HG03280 (cell line): ENCODE measurements around the gene RALB.
A peak's percentile ranks its signal among the peaks of the same experiment; 100 is the strongest.

Source experiments
- ATAC-seq: cut with Tn5 transposase; IDR thresholded peaks from one replicate; pipeline ENCODE4 v1.9.1; 2021; ENCODE audit warnings: mild to moderate bottlenecking, moderate library complexity; ENCODE audit not compliant: unreplicated experiment

Gene RALB, protein sequence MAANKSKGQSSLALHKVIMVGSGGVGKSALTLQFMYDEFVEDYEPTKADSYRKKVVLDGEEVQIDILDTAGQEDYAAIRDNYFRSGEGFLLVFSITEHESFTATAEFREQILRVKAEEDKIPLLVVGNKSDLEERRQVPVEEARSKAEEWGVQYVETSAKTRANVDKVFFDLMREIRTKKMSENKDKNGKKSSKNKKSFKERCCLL

GRCh38 chr2:120252225-120253020 lies at the start of gene RALB:
Gene RALB (plus strand): TSS chr2:120252852. CDS start chr2:120278665, 25,813 bp downstream.
- peak; percentile 95 for ATAC-seq

- no peak for ATAC-seq
Measured at GRCh38 chr2:120203251-120204021, 49.2 kb upstream of the RALB start.

- ATAC-seq, result no peak
Measured at GRCh38 chr2:120204022-120204405, 48.6 kb upstream of the RALB start.

- ATAC-seq, result no peak
Measured at GRCh38 chr2:120204417-120204816, 48.2 kb upstream of the RALB start.

DNA sequence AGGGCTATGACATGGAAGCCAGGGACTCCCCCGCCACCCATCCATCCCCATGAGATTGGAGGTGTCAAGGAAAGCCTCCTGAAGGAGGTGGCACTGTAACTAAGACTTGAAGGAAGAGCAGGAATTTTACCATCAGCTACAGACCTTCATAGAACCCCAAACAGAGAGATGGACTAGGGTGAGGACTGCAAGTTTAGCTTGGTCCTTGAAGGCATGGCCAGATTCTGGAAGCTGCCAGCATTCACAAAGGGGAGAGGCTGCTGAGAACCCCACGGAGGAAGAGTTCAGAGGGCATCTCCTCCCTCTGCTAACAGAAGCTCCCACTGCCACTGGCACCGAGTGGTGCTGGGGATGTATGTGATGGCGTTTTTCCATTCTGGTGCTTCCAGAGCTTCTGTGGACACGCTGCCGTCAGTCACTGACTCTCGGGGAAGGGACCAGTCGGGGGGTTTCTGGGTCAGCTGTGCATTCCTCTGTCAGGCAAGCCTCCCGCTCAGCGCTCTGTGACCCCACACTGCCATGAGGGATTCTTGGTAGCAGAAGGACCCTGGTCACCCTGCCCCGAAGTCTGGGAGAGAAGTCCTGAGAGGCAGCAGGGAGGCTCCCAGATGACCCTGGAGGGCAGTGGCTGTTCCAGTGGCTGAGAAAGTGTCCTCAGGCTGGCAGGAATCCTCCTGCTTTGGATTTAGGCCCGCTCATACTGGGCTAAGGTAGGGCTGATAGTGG lies 47.5 kb upstream of the RALB start:
- ATAC-seq, result no peak

- no peak for ATAC-seq
Measured at GRCh38 chr2:120206022-120206581, 46.5 kb upstream of the RALB start.

GRCh38 chr2:120208381-120209353 lies 44.0 kb upstream of the RALB start:
- ATAC-seq, result no peak

GRCh38 chr2:120209427-120210269 lies 43.0 kb upstream of the RALB start:
- ATAC-seq, result no peak

GRCh38 chr2:120210270-120210693 lies 42.4 kb upstream of the RALB start:
- ATAC-seq, result no peak

- ATAC-seq, result no peak
Measured at GRCh38 chr2:120218181-120218580, 34.5 kb upstream of the RALB start.

- no peak for ATAC-seq
Measured at GRCh38 chr2:120219291-120219690, 33.4 kb upstream of the RALB start.

GRCh38 chr2:120219766-120220165 lies 32.9 kb upstream of the RALB start:
- ATAC-seq, result no peak

DNA sequence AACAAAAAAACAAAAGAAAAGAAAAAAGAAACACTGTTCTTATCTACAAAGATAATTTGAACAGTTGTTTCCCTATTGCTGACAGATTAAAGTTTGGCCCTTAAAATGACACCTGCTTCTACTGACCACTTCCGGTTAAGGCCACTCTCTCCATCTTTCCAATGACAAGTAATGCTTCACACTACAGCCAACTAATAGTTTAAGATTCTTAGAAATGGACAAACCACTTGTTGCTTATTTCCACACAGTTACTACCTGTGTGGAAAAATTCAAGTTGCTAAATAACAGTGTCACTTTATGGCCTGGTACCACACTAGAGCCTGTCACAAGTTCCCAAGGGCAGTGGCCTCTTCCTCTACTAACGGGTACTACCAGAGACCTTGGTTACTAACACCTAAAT lies 31.9 kb upstream of the RALB start:
- no peak for ATAC-seq

DNA sequence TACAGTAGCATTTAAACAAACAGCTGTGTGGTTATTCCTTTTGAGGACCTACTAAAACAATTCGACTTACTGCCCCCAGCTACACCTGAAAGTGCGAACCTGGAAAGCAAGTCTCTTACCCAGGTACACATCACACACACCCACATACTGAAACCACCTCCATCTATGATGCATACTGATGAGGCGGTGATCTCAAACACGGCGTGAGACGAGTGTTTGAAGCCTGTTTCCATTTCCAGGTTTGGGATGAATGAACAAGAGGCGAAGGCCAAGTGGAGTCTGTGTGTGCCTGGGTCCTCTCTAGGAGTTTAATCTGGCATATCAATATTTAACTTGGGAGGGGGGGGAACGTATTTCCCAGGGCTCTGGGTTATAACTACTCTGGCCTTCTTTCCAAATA lies 31.0 kb upstream of the RALB start:
- no peak for ATAC-seq

GRCh38 chr2:120222186-120223033 lies 30.2 kb upstream of the RALB start:
- no peak for ATAC-seq

DNA sequence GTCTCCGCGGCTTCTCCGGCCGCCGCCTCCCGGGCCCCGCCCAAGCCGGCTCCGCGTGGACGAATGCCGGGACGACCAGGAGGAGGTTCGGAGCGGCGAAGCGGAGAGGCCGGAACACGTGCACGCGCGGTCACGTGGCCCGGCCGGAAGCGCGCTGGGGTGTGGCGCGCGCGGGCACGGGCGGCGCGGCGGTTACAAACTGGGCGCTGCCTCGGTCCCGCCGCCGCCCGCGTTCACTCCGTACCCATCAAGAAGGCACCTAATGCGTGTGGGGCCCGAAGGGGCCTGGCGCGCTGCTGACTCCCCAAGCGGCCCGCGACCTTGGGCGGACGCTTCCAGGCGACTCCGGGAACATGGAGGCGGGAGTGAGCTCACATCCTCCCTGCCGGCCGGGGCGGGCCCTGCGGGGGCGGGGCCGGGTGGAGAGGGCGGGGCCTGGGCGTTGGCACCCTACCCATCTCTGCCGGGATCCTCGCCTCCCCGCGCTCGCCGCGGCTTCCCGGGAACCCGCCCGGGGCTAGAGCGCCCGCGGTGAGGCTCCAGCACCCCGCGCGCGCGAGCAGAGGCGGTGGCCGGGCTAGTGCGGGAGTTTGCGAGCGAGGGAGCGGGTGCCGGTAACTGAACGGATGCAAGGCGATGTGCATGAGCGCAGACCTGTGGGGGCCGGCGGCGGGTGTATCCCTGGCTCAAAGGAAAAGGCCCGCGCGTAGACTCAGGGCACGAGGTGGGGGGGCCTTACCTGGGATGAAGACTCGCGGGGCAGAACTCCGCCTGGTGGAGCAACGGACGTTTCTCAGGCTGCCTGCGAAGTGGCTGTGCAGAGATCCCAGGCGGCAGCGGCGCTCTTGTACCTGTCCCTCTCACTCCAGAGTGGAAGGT lies 29.4 kb upstream of the RALB start, which contains the start of gene TMEM185B:
TMEM185B (minus strand) TSS at position 367 of the 879 bp plus-strand sequence. CDS start 424 bp downstream, outside the sequence.
- ATAC-seq, result peak; percentile 90

DNA sequence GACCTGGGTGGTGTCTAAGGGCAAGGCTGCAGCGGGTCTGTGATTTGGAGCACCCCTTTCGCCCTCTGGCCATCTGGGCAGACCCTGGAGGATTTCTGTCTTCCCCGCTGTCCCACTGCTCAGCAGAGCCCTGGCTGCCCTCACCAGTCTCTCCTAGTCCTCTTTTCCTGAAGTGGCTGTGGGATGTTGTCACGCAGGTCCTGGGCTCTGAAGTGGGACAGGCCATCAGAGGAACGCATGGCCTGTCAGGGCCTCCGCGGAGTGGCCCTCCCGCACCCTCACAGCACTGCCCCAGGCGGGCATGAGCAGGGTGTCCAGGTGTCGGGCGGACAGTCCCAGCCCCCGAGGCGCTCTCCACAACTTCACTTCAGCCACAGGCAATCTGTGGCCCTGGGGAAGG lies 28.4 kb upstream of the RALB start:
- ATAC-seq, result no peak
